GM12878 (cell line): ENCODE results near the gene GNPDA2. TPM values are rescaled to one million over a fixed set of nuclear protein-coding genes. Genes with fewer than 3 reads are reported as not detected.

Source experiments
- ATAC-seq: fragments of 200-7000 bp; cut with Tn5 transposase; 3 replicates; pipeline ENCODE4 v1.9.1; 2020; ENCODE audit warnings: mild to moderate bottlenecking, moderate library complexity
- BruUV-seq: library from RNA; stranded (reverse); fragments of 400-500 nt; replicated peaks from 2 replicates; lab custom pipeline; 2021; lab: Mats Ljungman, UMichigan
- CTCF ChIA-PET: fragments of 300-600 bp; sonication (Branson Sonifier 250); formaldehyde crosslinking; extraction: SDS; loops from one replicate; lab custom pipeline; 2021; ENCODE audit warnings: inconsistent platforms; lab: Yijun Ruan, JAX
- POLR2A ChIA-PET: fragments of 350-600 bp; formaldehyde crosslinking; extraction: SDS; loops from one replicate; lab custom pipeline; 2021; ENCODE audit warnings: inconsistent platforms; lab: Charles Lee
- RAD21 ChIA-PET: fragments of 300-600 bp; sonication (Branson Sonifier 250); formaldehyde crosslinking; loops from one replicate; lab custom pipeline; 2023; ENCODE audit warnings: antibody characterized with exemption; ENCODE audit not compliant: unreplicated experiment; lab: Charles Lee
- SMC1A ChIA-PET: fragments of 300-600 bp; sonication (Branson Sonifier 250); formaldehyde crosslinking; loops from one replicate; lab custom pipeline; 2023; ENCODE audit not compliant: unreplicated experiment, uncharacterized antibody; lab: Charles Lee
- DNase-seq: peaks from one replicate; pipeline ENCODE4 v3.0.0-alpha.2; 2011; ENCODE audit warnings: low read depth, low spot score
- FAIRE-seq: peaks from 3 replicates; lab custom pipeline; 2011; peaks lifted over from hg19 to GRCh38; lab: Jason Lieb, UNC
- H2AFZ ChIP-seq: 2 replicates; pipeline ENCODE4 v1.6.0; 2011; ENCODE audit warnings: low read depth, low read length, control low read depth; ENCODE audit not compliant: control insufficient read depth
- H3K27ac ChIP-seq: 2 replicates; pipeline ENCODE4 v1.5.1; 2011; ENCODE audit warnings: control low read depth; ENCODE audit not compliant: control insufficient read depth, insufficient read depth
- H3K27me3 ChIP-seq, 2 experiments: replicated peaks in 1 of 2; 2 replicates each; pipeline versions ENCODE4 v1.6.0 to v1.6.1; 2011; ENCODE audit warnings: low read length in 1 of 2; ENCODE audit not compliant: control insufficient read depth in 2 of 2, insufficient read depth in 2 of 2
- H3K36me3 ChIP-seq, 2 experiments: 2 replicates each; pipeline ENCODE4 v1.5.1; 2011; ENCODE audit warnings: low read length in 1 of 2; ENCODE audit not compliant: control insufficient read depth in 2 of 2, insufficient read depth in 2 of 2
- H3K4me1 ChIP-seq: 2 replicates; pipeline ENCODE4 v1.6.1; 2011; ENCODE audit warnings: mild to moderate bottlenecking, low read length, moderate library complexity, mixed read lengths; ENCODE audit not compliant: control insufficient read depth, insufficient read depth
- H3K4me2 ChIP-seq: 2 replicates; pipeline ENCODE4 v1.6.0; 2011; ENCODE audit warnings: control low read depth; ENCODE audit not compliant: control insufficient read depth, insufficient read depth
- H3K4me3 ChIP-seq: fragments of 200-600 bp; sonication (generic); 2 replicates; pipeline ENCODE4 v1.5.1; 2016
- H3K79me2 ChIP-seq: 2 replicates; pipeline ENCODE4 v1.6.0; 2011; ENCODE audit warnings: low read length; ENCODE audit not compliant: control insufficient read depth, insufficient read depth
- H3K9ac ChIP-seq: 2 replicates; pipeline ENCODE4 v1.8.0; 2011; ENCODE audit warnings: low read length, control low read depth, mixed read lengths; ENCODE audit not compliant: control insufficient read depth, insufficient read depth
- H3K9me3 ChIP-seq: replicated peaks from 3 replicates; pipeline ENCODE4 v1.5.1; 2011; ENCODE audit warnings: mild to moderate bottlenecking, low read length; ENCODE audit not compliant: control insufficient read depth, insufficient read depth
- H4K20me1 ChIP-seq: 2 replicates; pipeline ENCODE4 v1.6.0; 2011; ENCODE audit not compliant: control insufficient read depth, insufficient read depth
- EP300 ChIP-seq, 2 experiments: fragments of 150-350 bp in 1 of 2; IDR thresholded peaks; 2 replicates each; pipeline ENCODE4 v1.6.1; 2011 to 2012; ENCODE audit warnings: low read depth in 2 of 2, low read length in 2 of 2, borderline replicate concordance in 1 of 2, improper control_type of control experiment in 1 of 2, inconsistent platforms in 1 of 2; ENCODE audit not compliant: control insufficient read depth in 1 of 2
- JUNB ChIP-seq: IDR thresholded peaks from 2 replicates; pipeline ENCODE4 v1.6.1; 2016; ENCODE audit warnings: antibody characterized with exemption, mild to moderate bottlenecking
- MTA2 ChIP-seq: fragments of 450-650 bp; IDR thresholded peaks from 2 replicates; pipeline ENCODE4 v1.6.1; 2016; ENCODE audit warnings: low read depth, mild to moderate bottlenecking, moderate library complexity
- NFYA ChIP-seq: IDR thresholded peaks from 2 replicates; pipeline ENCODE4 v1.6.1; 2011; ENCODE audit warnings: low read depth, mild to moderate bottlenecking, low read length, improper control_type of control experiment, borderline replicate concordance
- NFYB ChIP-seq: IDR thresholded peaks from 2 replicates; pipeline ENCODE4 v1.6.1; 2011; ENCODE audit warnings: low read depth, mild to moderate bottlenecking, low read length, improper control_type of control experiment, moderate library complexity; ENCODE audit not compliant: insufficient read depth
- NR2F1 ChIP-seq: fragments of 450-650 bp; conservative IDR thresholded peaks from 2 replicates; pipeline ENCODE4 v1.6.1; 2017; ENCODE audit warnings: mild to moderate bottlenecking
- SPI1 ChIP-seq: IDR thresholded peaks from 2 replicates; pipeline ENCODE4 v1.6.1; 2011; ENCODE audit warnings: low read depth, mild to moderate bottlenecking, low read length, moderate library complexity, borderline replicate concordance; ENCODE audit not compliant: insufficient read depth
- SREBF2 ChIP-seq: IDR thresholded peaks from 2 replicates; pipeline ENCODE4 v1.6.1; 2012; ENCODE audit warnings: mild to moderate bottlenecking, low read length
- WGBS: methylation state at CpG from one replicate; pipeline ENCODE4 v1.1.6; 2016; ENCODE audit warnings: low lambda C conversion rate; ENCODE audit not compliant: insufficient replicate concordance, insufficient coverage; ENCODE audit errors: missing lambda C conversion rate; 5-methylcytosine and 5-hydroxymethylcytosine counted together
- in situ Hi-C: fragments of 300-500 bp; cut with MboI; formaldehyde crosslinking; loops from 9 replicates; pipeline ENCODE4 v1.14.3; 2018; ENCODE audit warnings: mixed read lengths
- intact Hi-C: fragments of 100-400 bp; cut with micrococcal nuclease; formaldehyde crosslinking; loops from one replicate; pipeline ENCODE4 v1.14.2; 2022; ENCODE audit not compliant: unreplicated experiment
- polyA plus RNA-seq, 11 experiments: library from polyadenylated mRNA; depleted of rRNA in 4 of 11; unstranded in 6 of 11; stranded (reverse) in 5 of 11; fragments of >200 nt; fragmentation: Nextera tagmentation in 4 of 11; fragmentation: Illumina TruSeq in 1 of 11; extraction: Ambion mirVana in 4 of 11; extraction: Trizol in 1 of 11; gene quantifications; 1 replicate in 1 of 11; 2 replicates in 10 of 11; pipeline versions ENCODE4 v1.2.1 to v1.2.3, GENCODE V29; 2011 to 2016; ENCODE audit warnings: inconsistent platforms in 2 of 11, missing spikeins in 2 of 11, low read depth in 1 of 11
- total RNA-seq, 4 experiments: library from RNA; depleted of rRNA in 3 of 4; stranded (reverse); fragments of >200 nt in 3 of 4; fragmentation: Illumina TruSeq in 1 of 4; extraction: Trizol in 1 of 4; gene quantifications; 2 replicates each; pipeline versions ENCODE4 v1.2.1 to v1.2.3, GENCODE V29; 2013 to 2021
- TF ChIP-seq, protein P1 (sequence below): fragments of 150-350 bp; IDR thresholded peaks from 2 replicates; pipeline ENCODE4 v1.6.1; 2016; ENCODE audit warnings: low read depth, low read length

GNPDA2 gene
- total and polyA plus RNA-seq, 10 of the 15 experiments (the other 5 are each of a cell fraction or from before 2014, with no cell fraction given), result 16.7 to 45.8 (median 23.8) TPM

DNA sequence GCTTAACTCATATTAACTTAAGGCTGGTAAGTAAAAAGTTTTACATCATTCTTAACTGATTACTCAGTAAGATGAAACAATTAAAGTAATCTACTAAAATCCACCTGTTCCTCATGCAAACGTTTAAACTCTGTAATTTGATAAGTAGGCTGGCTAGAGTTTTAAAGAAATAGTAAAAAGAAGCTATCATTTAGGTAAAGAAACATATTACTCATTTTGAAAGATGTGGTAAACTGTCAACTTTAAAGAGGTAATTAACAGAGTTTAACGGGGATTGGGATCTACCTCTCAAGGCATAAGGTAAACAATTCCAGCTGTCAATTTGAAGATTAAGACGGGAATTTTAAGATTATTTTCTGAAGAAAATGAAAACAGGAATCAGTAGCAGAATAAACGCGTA is 9.8 kb downstream of the GNPDA2 start:
- no peaks in the 10 kb centered on the region for H3K27me3 ChIP-seq
- RAD21 ChIA-PET, result interaction anchor here (0.9 kb wide), 1 partner anchor 15 kb away, joined by 3 read pairs; no protein-coding TSS in a partner anchor
- in situ Hi-C loops, result no loop called here
- SMC1A ChIA-PET, result interaction anchor here (0.9 to 2.9 kb wide), 6 partner anchors 10 to 38 kb away, joined by 3 to 10 read pairs (median 4); partner anchors contain the start of gene GUF1
- DNase-seq (no peak), FAIRE-seq (peak; percentile 66), ATAC-seq (peak; percentile 33)
- peaks cover 0 to 3% of the 10 kb centered on the region in 2 experiments; a peak in 2 of 4 replicates for H3K36me3 ChIP-seq
- intact Hi-C loops, result no loop called here
- H3K4me2 ChIP-seq, result no peak overlapping the region
- POLR2A ChIA-PET, result interaction anchor here (1.5 kb wide), 1 partner anchor 39 kb away, joined by 6 read pairs; the partner anchor contains the start of gene GUF1
- WGBS, result 49% methylated on average over 5 of the region's 5 CpGs
- H3K4me3 ChIP-seq, result no peak overlapping the region
- no peak overlapping the region for H2AFZ ChIP-seq
- no peaks in the 10 kb centered on the region for H3K9me3 ChIP-seq
- peaks cover 21% of the 10 kb centered on the region for H3K79me2 ChIP-seq
- no peak overlapping the region for H3K9ac ChIP-seq
- no TSS peak for BruUV-seq
- H3K4me1 ChIP-seq, result no peaks in the 10 kb centered on the region
- no peak overlapping the region for H3K27ac ChIP-seq
- H4K20me1 ChIP-seq, result no peaks in the 10 kb centered on the region
- TF ChIP-seq JUNB, result peak; percentile 13; the same call in 1 of the 2 replicates
- TF ChIP-seq SREBF2, result no peak
- 0 out of 2 replicates have a peak, but pooled peaks have one; percentile 14 for TF ChIP-seq MTA2
- no peak for TF ChIP-seq NR2F1
- TF ChIP-seq NFYA, result no peak
- CTCF ChIA-PET, result interaction anchor here (1.3 to 2.7 kb wide), 3 partner anchors 8 to 43 kb away, joined by 4 to 8 read pairs (median 7); partner anchors contain the start of gene GUF1

DNA sequence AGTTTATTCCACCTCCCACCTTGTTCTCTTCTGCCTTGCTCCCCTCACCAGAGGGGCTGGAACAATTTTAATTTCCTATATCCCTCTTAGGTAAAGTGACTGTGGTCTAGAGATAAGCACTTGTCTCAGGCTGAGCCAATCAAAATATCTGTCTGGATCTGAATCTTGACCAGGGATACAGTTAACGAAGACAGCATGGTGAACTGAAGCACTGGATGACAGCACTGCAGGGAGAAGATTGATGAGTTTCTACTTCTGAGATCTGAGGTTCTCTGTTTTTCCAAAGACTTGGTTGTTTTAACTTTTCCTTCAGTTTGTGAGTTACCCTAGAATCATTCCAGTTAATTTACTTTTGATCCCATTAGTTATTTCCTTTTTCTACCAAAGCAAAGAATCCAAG is 13.2 kb downstream of the GNPDA2 start:
- H3K36me3 ChIP-seq, result peaks cover 0 to 3% of the 10 kb centered on the region in 2 experiments; a peak in 1 of 4 replicates
- no peak overlapping the region for H3K9ac ChIP-seq
- no peak overlapping the region for H3K27ac ChIP-seq
- WGBS, result 100% methylated on average over 1 of the region's 1 CpG
- no peak overlapping the region for H3K4me2 ChIP-seq
- DNase-seq (no peak), ATAC-seq (no peak), FAIRE-seq (no peak)
- in situ Hi-C loops (no loop called here), intact Hi-C loops (no loop called here)
- peaks cover 2% of the 10 kb centered on the region; the same call in 1 of the 2 replicates for H3K79me2 ChIP-seq
- H3K4me3 ChIP-seq, result no peak overlapping the region
- ChIA-PET CTCF (no interaction called here), SMC1A (no interaction called here), POLR2A (no interaction called here), RAD21 (no interaction called here)
- no TSS peak for BruUV-seq
- H2AFZ ChIP-seq, result no peak overlapping the region
- no peaks in the 10 kb centered on the region for H4K20me1 ChIP-seq
- no peaks in the 10 kb centered on the region for H3K4me1 ChIP-seq
- no peaks in the 10 kb centered on the region for H3K9me3 ChIP-seq
- H3K27me3 ChIP-seq, result no peaks in the 10 kb centered on the region
- TF ChIP-seq, protein P1, sequence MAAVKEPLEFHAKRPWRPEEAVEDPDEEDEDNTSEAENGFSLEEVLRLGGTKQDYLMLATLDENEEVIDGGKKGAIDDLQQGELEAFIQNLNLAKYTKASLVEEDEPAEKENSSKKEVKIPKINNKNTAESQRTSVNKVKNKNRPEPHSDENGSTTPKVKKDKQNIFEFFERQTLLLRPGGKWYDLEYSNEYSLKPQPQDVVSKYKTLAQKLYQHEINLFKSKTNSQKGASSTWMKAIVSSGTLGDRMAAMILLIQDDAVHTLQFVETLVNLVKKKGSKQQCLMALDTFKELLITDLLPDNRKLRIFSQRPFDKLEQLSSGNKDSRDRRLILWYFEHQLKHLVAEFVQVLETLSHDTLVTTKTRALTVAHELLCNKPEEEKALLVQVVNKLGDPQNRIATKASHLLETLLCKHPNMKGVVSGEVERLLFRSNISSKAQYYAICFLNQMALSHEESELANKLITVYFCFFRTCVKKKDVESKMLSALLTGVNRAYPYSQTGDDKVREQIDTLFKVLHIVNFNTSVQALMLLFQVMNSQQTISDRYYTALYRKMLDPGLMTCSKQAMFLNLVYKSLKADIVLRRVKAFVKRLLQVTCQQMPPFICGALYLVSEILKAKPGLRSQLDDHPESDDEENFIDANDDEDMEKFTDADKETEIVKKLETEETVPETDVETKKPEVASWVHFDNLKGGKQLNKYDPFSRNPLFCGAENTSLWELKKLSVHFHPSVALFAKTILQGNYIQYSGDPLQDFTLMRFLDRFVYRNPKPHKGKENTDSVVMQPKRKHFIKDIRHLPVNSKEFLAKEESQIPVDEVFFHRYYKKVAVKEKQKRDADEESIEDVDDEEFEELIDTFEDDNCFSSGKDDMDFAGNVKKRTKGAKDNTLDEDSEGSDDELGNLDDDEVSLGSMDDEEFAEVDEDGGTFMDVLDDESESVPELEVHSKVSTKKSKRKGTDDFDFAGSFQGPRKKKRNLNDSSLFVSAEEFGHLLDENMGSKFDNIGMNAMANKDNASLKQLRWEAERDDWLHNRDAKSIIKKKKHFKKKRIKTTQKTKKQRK, result no peak
- TF ChIP-seq EP300 (IDR thresholded peaks at IDR 0.05; ENCODE audit: borderline replicate concordance in 1 of 2, control insufficient read depth in 1 of 2, low read depth in 2 of 2, low read length in 2 of 2), result no peak
- TF ChIP-seq NFYB, result no peak
- TF ChIP-seq SPI1, result no peak
